ENCODE data around the gene ZNF445.
"Not testable (repeated sequence)": the region's sequence is repeated elsewhere in the genome, so short reads cannot be mapped to it uniquely, and the experiment has no call there.

Gene ZNF445

GRCh38 chr3:44476181-44476611 lies 1.3 kb downstream of the ZNF445 start:
- no peak for DNase-seq (ENCODE audit: low read depth)

DNA sequence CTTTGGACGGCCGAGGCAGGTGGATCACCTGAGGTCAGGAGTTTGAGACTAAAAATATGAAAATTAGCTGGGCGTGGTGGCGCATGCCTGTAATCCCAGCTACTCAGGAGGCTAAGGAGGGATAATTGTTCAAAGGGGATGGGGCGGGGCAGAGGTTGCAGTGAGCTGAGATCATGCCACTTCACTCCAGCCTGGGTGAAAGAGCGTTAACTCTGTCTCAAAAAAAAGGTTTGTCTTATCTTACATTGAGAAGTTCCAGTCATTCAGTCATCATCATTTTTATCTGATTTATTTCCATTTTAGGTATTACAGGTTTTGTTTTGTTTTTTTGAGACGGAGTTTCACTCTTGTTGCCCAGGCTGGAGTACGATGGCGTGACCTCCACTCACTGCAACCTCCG lies 2.6 kb downstream of the ZNF445 start:
- DNase-seq (ENCODE audit: low read depth): not testable (repeated sequence)

DNA sequence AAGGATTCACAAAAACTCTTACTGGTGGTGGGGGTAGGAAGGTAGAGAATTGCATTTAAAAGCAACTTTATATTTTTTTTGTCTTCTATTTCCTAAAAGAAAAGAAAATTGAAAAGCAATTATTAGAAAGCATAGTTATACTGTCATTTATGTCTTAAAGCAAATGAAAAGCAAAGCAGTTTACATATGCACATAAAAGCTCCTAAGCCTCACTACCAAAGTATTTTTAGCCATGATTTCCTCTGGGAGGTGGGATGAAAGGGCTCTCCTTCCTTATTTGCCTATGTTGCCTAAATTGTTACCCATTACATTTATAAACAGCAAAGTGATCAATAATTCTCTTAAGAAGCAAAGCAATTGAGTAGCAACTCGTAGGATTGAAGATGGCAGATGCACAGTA lies 7.0 kb downstream of the ZNF445 start:
- DNase-seq (ENCODE audit: low read depth): no peak

DNA sequence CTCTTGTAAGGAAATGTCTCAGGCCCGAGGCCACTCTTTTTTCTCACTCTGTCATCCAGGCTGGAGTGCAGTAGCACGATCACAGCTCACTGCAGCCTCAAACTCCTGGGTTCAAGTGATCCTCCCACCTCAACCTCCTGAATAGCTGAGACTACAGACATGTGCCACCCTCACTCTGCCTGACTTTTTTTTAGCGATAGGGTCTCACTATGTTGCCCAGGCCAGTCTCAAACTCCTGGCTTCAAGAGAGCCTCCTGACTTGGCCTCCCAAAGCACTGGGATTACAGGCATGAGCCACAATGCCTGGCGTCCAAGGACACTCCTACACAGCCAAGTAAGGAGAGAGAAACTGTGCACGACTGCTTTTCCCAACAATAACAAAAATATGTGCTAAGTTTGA lies 7.6 kb downstream of the ZNF445 start:
- DNase-seq (ENCODE audit: low read depth): no peak

GRCh38 chr3:44468572-44469520 lies 8.6 kb downstream of the ZNF445 start:
- no peak for DNase-seq (ENCODE audit: low read depth)

DNA sequence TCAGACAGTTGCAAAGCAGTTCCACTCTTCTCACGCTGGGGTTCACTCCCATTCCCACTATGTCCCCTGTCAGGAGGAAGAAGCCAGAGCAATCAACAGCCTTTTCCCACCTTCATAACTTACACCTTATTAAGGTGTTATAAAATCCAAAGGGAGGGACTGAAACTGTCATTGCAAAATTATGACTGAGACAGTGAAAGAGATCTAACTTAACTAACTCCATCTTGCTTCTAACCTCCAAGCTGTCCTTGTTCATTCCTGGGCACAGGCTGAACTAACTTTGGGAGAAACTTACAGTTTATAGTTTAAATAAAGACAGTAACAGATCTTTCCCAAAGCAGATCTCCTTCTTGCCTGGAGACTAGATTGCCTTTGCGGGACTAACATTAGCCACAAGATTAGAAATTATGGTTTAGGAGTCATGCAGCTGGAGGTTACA lies 9.4 kb downstream of the ZNF445 start:
- DNase-seq (ENCODE audit: low read depth): not testable (repeated sequence)

GRCh38 chr3:44467241-44467640 lies 10.2 kb downstream of the ZNF445 start:
- no peak for DNase-seq (ENCODE audit: low read depth)

GRCh38 chr3:44464920-44465319 lies 12.6 kb downstream of the ZNF445 start:
- DNase-seq (ENCODE audit: low read depth): not testable (repeated sequence)

- no peak for DNase-seq (ENCODE audit: low read depth)
Measured at GRCh38 chr3:44464509-44464908, 13.0 kb downstream of the ZNF445 start.

- not testable (repeated sequence) for DNase-seq (ENCODE audit: low read depth)
Measured at GRCh38 chr3:44460050-44460449, 17.4 kb downstream of the ZNF445 start.

GRCh38 chr3:44455318-44455717 lies 22.2 kb downstream of the ZNF445 start:
- no peak for DNase-seq (ENCODE audit: low read depth)

GRCh38 chr3:44454258-44454657 lies 23.2 kb downstream of the ZNF445 start:
- no peak for DNase-seq (ENCODE audit: low read depth)

GRCh38 chr3:44451441-44451840 lies 26.0 kb downstream of the ZNF445 start:
- no peak for DNase-seq (ENCODE audit: low read depth)

- DNase-seq (ENCODE audit: low read depth): no peak
Measured at GRCh38 chr3:44446929-44447328, 30.5 kb downstream of the ZNF445 start.

DNA sequence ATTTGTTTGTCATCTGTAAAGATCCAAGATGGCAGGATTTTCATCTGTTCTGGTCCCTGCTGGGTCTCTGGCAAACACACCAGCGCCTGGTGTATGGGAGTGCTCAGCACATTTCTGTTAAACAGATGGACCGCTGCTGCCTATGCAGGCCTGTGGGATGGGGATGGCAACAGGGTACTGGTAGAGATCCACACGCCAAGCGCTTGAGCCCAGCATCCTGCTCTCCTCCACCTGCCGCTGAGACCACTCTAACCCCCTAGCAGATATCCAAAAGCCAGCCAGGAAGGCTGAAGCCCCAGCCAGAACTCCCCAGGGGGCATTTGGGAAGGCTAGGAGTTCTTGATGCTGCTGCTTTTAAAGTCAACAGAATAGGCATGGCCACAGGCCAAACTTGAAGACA lies 31.7 kb downstream of the ZNF445 start:
- no peak for DNase-seq (ENCODE audit: low read depth)

DNA sequence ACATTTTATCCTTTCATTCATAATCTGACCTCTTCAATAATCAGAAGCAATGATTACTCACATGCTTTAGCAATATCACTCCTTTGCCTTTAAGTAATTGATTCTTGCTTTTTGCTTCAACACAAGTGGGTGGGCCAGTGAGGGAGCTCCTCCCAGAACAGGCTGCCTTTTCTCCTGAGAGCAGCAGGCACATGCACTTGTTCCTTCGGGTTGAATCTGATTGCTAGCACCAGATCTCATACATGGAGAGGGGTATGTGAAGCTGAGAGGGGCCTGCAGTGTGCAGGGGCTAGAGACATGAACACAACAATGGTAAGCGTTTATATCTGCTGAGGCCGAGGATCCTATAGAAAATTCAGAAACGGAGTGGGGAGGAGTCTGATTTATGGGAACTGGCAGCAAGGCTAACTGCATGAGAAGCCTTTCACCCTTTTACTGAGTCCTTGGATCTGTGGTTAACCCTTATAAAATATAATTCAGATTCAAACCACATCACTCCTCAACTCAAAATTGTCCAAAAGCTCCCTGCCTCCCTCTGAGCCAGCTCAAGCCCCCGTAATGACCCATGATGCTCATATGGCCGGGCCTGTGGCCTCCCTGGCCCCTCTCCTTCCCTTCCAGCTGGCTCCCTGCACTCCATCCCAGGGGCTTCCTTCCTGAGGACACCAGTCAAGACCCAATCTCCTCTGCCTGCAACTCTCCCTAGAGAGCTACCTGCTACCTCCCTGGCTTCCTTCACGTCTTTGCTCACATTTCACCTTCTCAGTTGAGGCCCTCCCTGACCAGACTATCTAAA lies 32.4 kb downstream of the ZNF445 start:
- no peak for DNase-seq (ENCODE audit: low read depth)

GRCh38 chr3:44444437-44444836 lies 33.0 kb downstream of the ZNF445 start:
- DNase-seq (ENCODE audit: low read depth): no peak

DNA sequence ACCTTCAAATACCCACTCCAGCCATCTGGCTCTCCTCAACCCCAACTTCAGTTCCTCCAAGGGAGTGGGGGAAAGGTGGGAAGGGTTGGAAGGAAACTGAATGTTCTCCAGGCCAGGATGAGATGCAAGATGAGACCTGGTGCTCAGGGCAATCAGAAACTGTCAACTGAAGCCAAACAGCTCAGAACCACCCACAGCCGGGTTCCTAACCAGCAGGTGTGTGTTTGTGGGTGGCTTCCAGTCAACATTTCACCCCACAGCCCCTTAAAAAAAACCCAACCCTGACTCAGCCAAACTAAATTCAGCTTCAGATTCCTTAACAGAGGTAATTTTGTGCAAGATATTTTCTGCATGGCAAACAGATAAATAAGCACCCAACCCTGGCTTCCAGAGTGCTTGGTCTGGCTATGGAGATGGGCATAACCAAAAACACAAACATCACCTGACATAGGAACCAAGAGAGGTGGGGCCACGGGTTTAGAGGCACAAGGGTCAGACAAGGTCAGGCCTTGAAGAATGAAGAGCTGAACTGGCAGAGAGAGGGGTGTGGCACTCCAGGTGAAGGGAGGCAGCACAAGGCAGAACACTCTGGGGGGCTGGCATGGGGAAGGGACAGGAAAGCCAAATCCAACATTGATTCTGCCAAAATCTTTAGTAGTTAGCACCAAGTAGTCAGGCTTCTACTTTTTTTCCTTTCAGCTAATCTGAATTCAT lies 34.7 kb downstream of the ZNF445 start:
- no peak for DNase-seq (ENCODE audit: low read depth)

- DNase-seq (ENCODE audit: low read depth): peak; percentile 12
Measured at GRCh38 chr3:44439499-44440295, 37.8 kb downstream of the ZNF445 start.

DNA sequence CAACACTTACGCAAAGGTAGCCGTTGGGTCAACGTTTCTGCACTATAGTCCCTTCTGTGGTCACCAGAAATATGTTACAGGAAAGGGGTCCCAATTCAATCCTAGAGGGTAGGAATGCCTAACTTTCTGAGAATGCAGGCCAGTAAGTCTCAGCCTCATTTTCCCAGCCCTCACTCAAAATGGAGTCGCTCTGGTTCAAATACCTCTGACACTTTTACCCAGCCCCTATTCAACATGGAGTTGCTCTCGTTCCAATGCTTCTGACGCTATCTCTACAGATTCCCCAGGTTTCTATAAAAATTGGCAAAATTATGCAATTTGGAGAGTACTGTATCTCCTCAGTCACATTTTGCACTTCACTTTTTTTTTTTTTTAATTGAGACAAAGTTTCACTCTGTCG lies 39.7 kb downstream of the ZNF445 start:
- DNase-seq (ENCODE audit: low read depth): no peak

DNA sequence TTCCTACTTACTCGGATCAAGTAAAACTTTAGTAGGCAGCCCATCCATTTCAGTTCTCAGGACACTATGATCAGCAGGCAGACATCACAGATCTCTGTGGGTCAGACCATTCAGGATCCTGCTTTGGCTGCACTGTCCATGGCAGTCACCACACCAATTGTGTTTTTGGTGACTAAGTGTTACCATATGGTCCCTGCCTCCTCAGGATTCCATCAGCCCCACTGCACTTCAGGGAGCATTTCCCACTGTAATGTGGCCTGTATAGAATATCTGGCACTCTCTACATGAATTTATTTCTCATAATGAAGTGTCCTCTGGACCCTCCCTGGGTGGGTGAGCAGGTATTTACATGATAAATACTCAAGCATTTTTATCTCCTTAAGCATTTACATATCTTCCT lies 41.3 kb downstream of the ZNF445 start:
- no peak for DNase-seq (ENCODE audit: low read depth)
